ENCODE results near the gene HPF1.

HPF1 gene

GRCh38 chr4:169730564-169730963 is 27.2 kb downstream of the HPF1 start:
- no peak for DNase-seq

GRCh38 chr4:169727616-169728015 is 30.1 kb downstream of the HPF1 start:
- no peak for DNase-seq

- DNase-seq, result no peak
Measured at GRCh38 chr4:169724260-169724659, 33.5 kb downstream of the HPF1 start.

- peak; percentile 1 for DNase-seq
Measured at GRCh38 chr4:169723207-169723965, 34.4 kb downstream of the HPF1 start.

GRCh38 chr4:169720529-169720928 is 37.2 kb downstream of the HPF1 start:
- DNase-seq, result no peak

- DNase-seq, result no peak
Measured at GRCh38 chr4:169716677-169717076, 41.1 kb downstream of the HPF1 start.

- DNase-seq, result no peak
Measured at GRCh38 chr4:169715826-169716225, 41.9 kb downstream of the HPF1 start.

GRCh38 chr4:169707958-169708643 is 49.6 kb downstream of the HPF1 start:
- DNase-seq, result no peak

- no peak for DNase-seq
Measured at GRCh38 chr4:169698331-169698730, 59.4 kb downstream of the HPF1 start.

GRCh38 chr4:169690787-169691186 is 67.0 kb downstream of the HPF1 start:
- no peak for DNase-seq

- DNase-seq, result no peak
Measured at GRCh38 chr4:169689681-169690080, 68.1 kb downstream of the HPF1 start.

- no peak for DNase-seq
Measured at GRCh38 chr4:169682372-169683047, 75.2 kb downstream of the HPF1 start.

Measured in NCI-H748 treated with DMSO at 0.1 percent for 48 hours (cell line).